Glutamatergic neuron (in vitro differentiated cells): ENCODE measurements around the gene AP5B1. TPM values are rescaled to one million over a fixed set of nuclear protein-coding genes. Genes with fewer than 3 reads are reported as not detected.

Experiments
- DNase-seq: peaks from one replicate; pipeline ENCODE4 v3.0.0; 2022
- H3K27ac Mint-ChIP-seq: one replicate; pipeline ENCODE4 v1.8.0; 2020; ENCODE audit warnings: mild to moderate bottlenecking, mixed read lengths, inconsistent platforms; ENCODE audit not compliant: unreplicated experiment
- H3K27me3 Mint-ChIP-seq: one replicate; pipeline ENCODE4 v1.8.0; 2020; ENCODE audit warnings: mild to moderate bottlenecking, moderate library complexity, mixed read lengths, inconsistent platforms; ENCODE audit not compliant: unreplicated experiment
- H3K36me3 Mint-ChIP-seq: one replicate; pipeline ENCODE4 v1.8.0; 2020; ENCODE audit warnings: mild to moderate bottlenecking, mixed read lengths, inconsistent platforms; ENCODE audit not compliant: unreplicated experiment
- H3K4me1 Mint-ChIP-seq: one replicate; pipeline ENCODE4 v1.8.0; 2020; ENCODE audit warnings: mild to moderate bottlenecking, low read depth, mixed read lengths, inconsistent platforms; ENCODE audit not compliant: unreplicated experiment
- H3K4me3 Mint-ChIP-seq: one replicate; pipeline ENCODE4 v1.8.0; 2020; ENCODE audit warnings: mild to moderate bottlenecking, mixed read lengths, inconsistent platforms; ENCODE audit not compliant: unreplicated experiment
- H3K9me3 Mint-ChIP-seq: one replicate; pipeline ENCODE4 v1.8.0; 2020; ENCODE audit warnings: mild to moderate bottlenecking, moderate library complexity, mixed read lengths, inconsistent platforms; ENCODE audit not compliant: unreplicated experiment
- total RNA-seq: library from RNA; stranded (reverse); fragmentation: NEBNext Ultra II Directional; extraction: Animal tissue kit (Norgen Biotek cat#: 25700); gene quantifications from one replicate; pipeline ENCODE4 v1.2.1, GENCODE V29; 2021; ENCODE audit not compliant: unreplicated experiment
- TF ChIP-seq, protein P1 (sequence below): fragments of 200-600 bp; sonication (generic); IDR thresholded peaks from one replicate; pipeline ENCODE4 v1.5.0; 2021; ENCODE audit not compliant: partially characterized antibody, unreplicated experiment

The AP5B1 gene
- total RNA-seq, 1 donor from 2014 or later: 13.2 TPM

DNA sequence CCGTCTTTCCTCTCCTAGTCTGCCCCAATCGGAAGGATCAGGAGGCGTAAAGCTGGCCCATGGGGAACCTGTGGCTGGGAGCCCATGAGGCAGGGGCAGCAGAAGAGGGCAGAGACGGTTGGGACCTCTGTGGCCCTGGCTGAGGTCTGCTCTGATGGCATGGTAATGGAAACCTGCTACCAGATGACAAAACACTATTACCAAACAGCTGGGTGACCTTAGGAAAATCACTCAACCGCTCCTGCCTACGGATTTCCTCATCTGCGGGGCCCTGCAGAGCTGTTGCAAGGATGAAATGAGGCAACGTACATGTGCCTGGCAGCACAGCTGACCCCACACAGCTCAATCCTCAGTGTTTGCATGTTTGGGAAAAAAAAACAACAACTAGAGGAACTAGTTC, 4.6 kb downstream of the AP5B1 start:
- Mint-ChIP-seq H3K4me3 (no peak overlapping the region), H3K27me3 (peaks cover 4% of the 10 kb centered on the region), H3K36me3 (peaks cover 4% of the 10 kb centered on the region), H3K27ac (peak overlapping the region; percentile 33), H3K9me3 (peaks cover 2% of the 10 kb centered on the region), H3K4me1 (no peaks in the 10 kb centered on the region)
- DNase-seq: no peak
- TF ChIP-seq, protein P1, sequence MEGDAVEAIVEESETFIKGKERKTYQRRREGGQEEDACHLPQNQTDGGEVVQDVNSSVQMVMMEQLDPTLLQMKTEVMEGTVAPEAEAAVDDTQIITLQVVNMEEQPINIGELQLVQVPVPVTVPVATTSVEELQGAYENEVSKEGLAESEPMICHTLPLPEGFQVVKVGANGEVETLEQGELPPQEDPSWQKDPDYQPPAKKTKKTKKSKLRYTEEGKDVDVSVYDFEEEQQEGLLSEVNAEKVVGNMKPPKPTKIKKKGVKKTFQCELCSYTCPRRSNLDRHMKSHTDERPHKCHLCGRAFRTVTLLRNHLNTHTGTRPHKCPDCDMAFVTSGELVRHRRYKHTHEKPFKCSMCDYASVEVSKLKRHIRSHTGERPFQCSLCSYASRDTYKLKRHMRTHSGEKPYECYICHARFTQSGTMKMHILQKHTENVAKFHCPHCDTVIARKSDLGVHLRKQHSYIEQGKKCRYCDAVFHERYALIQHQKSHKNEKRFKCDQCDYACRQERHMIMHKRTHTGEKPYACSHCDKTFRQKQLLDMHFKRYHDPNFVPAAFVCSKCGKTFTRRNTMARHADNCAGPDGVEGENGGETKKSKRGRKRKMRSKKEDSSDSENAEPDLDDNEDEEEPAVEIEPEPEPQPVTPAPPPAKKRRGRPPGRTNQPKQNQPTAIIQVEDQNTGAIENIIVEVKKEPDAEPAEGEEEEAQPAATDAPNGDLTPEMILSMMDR: no peak

DNA sequence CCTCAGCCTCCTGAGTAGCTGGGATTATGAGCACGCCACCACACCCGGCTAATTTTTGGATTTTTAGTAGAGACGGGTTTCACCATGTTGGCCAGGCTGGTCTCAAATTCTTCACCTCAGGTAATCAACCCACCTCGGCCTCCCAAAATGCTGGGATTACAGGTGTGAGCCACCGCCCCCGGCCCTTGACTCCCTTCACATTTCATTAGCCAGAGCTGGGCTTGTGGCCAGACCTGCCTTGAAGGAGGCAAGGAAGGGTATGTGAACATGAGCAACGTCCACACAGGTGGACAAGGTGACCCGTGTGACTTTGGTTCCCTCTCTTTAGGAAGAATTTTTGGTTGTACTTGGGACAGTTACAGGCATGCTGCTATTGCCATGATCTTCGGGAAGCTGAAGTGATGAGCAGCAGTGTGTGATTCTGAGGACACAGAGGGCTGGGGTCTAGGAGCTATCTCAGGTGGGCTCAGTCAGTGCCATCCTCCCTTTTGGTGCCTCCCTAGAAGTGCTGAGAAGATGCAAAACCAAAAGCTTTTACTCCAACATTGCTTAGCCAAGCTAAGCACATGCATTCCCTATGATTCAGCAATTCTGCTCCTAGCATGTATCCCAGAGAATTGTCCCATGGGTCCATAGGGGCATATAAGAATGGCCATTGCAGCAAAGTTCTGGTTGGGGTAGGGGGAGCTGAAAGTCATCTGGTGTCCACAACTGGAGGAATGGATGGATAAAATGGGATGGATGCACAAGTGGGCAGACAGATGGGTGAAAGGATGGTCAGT, 6.1 kb downstream of the AP5B1 start:
- Mint-ChIP-seq H3K27me3 (peaks cover 4% of the 10 kb centered on the region), H3K4me1 (no peaks in the 10 kb centered on the region), H3K27ac (no peak overlapping the region), H3K36me3 (peaks cover 4% of the 10 kb centered on the region), H3K4me3 (no peak overlapping the region), H3K9me3 (peaks cover 3% of the 10 kb centered on the region)
- TF ChIP-seq, protein P1: no peak
- no peak for DNase-seq

DNA sequence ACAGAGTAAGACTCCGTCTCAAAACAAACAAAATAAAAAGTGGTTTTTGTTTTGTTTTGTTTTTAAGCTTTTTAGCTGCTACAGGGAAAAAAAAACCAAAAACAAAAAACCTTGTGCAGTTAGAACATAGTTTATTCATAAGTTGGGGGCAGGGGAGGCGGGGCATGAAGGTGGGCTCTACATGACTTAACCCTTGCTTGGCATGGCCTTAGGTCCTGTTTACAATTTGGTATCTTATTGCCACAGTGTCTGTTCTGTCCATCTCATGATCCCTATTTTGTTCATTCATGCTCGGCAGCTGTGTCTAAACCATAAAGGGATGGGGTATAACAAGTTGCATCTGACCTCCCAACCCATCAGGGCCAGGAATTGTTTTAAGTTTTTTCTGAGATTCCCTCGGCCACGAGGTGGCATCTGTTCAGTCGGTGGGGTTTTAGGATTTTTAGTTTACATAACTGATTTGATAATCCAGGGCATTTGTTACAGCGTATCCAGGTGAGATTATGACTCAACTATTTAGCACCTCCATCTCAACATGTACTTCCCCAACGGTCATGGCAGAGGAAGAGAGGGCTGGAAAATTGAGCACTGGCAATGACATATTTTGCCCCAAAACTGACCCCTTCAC, 6.9 kb downstream of the AP5B1 start:
- DNase-seq: no peak
- TF ChIP-seq, protein P1: no peak
- Mint-ChIP-seq H3K27ac (no peak overlapping the region), H3K4me3 (no peak overlapping the region), H3K4me1 (no peaks in the 10 kb centered on the region), H3K27me3 (peaks cover 4% of the 10 kb centered on the region), H3K36me3 (peaks cover 4% of the 10 kb centered on the region), H3K9me3 (peaks cover 3% of the 10 kb centered on the region)

DNA sequence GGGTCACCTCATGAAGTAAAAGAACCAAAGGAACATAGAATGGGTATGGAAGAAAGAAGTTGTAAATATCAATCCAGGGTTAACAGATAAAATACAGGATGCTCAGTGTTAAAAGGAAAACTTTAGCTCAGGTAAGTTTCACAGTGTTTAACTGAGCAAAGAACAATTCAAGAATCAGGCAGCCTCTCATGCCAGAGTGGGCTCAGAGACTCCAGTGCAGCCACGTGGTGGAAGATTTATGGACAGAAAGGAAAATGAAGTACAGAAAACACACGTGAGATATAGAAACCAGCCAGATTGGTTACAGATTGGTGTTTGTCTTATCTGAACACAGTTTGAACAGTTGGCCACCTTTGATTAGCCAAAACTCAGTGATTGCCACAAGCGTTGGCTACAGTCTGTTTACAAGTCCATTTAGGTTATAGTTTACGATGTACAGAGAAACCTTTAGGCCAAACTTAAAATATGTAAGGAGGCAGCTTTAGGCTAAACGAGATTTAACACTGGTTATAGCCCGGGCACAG, 9.1 kb downstream of the AP5B1 start:
- H3K36me3 Mint-ChIP-seq: peaks cover 4% of the 10 kb centered on the region
- peaks cover 3% of the 10 kb centered on the region for H3K27me3 Mint-ChIP-seq
- H3K4me1 Mint-ChIP-seq: no peaks in the 10 kb centered on the region
- no peak overlapping the region for H3K4me3 Mint-ChIP-seq
- no peak for DNase-seq
- H3K27ac Mint-ChIP-seq: no peak overlapping the region
- H3K9me3 Mint-ChIP-seq: peaks cover 1% of the 10 kb centered on the region
- TF ChIP-seq, protein P1: no peak
